NCI-H82 (cell line): ENCODE measurements around the gene GDF7.

Experiments
- DNase-seq: peaks from one replicate; lab custom pipeline; 2025; lab: John Stamatoyannopoulos, UW

The GDF7 gene

DNA sequence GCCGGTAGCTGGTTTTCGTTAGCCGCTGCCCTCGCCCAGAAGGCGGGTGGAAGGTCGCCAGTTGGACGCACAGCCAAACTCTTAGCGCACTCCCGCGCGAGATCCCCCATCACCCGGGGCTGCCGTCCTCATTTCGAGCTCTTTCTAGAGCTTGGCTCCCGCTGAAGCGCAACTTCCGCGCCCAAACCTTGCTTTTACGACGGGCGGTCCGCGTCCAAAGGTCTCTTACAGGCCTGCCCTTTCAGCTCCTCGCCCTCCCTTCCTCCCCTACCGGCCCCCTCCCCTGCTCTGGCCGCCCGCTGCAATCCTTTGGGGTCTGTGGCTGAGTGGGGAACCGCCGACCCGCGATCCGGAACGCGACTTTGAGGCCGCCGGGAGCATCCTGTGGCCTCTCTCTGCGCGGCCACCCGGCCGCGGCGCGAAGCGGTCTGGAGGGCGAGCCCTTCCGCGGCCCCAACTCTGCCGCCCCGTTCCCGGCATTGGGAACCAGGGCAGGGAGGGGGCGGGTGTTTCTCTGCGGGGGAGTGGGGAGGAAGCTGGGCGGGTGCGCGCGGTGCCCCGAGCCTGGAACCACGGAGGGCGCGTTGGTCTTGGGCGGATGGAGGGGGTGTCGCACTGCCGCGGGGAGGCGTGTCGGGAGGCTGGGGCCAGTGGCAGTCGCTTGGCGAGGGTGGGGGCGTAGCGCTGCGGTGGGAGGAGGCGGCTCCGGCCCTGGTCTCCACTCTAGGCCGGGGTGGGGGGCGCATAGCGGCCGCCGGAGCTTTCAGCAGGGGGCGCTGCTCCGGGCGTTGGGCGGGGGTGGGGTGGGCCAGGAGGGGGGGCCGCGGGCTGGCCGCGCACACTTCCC is at the start of gene GDF7:
TSS of gene GDF7 (plus strand) at position 841 of the 847 bp plus-strand sequence. CDS start 96 bp downstream, outside the sequence.
- DNase-seq: peak; percentile 42

DNA sequence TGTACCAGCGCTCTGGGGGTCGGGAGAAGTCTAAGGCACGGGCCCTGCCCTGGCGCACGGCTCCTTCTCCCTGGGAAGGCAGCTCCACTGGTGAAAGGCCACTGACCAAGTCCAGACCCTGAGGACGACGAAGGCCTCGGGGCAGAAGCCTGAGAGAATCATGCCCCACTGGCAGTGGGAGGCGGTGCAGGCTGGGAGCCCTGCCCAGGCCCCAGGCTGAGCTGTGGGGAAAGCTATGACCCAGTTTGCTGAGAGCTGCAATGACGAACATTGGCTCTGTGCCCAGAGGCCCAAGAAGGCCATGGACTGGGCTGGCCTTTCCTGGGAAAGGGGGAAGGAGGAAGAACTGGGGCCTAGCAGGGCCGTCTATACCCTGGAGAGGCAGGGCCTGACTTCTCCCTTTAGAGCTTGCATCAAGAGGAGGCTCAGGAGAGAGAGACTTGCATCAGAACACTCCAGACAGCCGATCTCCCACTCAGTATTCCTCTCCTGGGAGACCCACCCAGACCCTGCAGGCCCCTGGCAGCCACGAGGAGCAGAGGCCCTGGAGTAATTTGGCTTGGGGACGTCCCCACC is 49.0 kb upstream of the GDF7 start:
- peak; percentile 72 for DNase-seq

DNA sequence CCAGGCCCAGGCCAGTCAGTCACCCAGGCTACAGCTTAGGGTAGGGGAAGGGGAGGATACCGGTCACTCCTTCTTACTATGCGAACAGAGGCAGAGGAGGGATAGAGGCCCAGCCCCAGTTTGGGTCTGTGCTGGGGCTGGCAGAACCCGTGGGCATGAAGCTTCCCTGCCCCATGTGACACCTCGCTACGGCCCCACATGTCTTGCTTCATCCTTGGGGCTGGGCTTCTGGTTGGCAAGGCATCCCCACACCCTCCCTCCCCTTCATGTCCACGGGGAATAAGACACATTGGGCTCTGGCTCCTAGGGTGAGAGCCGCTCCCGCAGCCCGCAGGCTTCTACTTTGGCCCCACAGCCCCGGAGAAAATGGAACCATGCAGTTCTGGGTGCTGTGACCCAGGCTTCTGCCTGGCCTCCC is 48.5 kb upstream of the GDF7 start:
- no peak for DNase-seq

DNA sequence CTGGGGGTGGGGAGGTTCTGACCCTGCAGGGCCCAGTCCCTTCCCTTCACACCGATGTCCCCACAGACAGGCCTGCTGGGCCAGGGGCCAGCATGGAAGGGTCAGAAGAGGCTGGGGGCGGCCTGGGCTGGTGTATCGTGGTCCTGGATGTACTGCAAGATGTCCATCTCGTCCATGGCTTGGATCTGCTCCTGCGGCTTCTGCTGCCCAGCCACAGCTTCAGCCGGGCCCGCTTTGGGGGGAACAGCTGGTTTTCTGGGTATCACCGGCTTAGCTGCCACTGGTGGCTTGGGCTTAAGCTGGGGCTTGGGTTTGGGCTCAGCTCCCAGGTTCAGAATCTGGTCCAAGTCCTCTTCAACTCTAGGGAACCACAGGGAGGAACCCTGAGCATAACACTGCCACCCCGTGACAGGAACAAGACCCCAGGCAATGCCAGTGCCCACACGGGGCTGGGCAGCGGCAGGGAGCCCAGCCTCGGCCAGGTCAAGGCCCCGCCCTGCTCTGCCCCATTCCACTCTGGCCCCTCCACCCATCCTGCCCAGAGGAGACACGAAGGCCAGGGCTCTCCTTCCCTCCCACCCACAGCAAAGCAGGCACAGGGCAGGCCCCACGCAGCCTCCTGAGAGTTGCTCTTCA is 47.9 kb upstream of the GDF7 start:
- no peak for DNase-seq

DNA sequence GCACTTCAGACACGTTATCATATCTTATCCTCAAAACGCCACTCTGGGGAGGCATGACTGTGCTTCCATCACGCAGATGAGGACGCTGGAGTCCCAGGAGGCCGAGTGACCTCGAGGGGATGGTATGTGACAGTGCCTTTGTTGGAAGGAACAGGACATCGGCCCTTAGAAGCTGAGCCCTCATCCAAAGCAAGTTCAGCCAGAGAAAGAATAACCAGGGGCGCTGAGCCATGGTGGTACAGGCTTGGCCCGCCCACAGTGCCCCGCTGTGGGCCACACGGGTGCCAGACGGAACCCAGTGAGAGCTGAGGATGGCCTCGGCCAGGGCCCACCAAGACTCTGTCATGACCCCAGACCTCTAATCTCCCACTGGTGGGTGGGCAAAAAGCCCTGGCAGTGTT is 47.3 kb upstream of the GDF7 start:
- no peak for DNase-seq

DNA sequence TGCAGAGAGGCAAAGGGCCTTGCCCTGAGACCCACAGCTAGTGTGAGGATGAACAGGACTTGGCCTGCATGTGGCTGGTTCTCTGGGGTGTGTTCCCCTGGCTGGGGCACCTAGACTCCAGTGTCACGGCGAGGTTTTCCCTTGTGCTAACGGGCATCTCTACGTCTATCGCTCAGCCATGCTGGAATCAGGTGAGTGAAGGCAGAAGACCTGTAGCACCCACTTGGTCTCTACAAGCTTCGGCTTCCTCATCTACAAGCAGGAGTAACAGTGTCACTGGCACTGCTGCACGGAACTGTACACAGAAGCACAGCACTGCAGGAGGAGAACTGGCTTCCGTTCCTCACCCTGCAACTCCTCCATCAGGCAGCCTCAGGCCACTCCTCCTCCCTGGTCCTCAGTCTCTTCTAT is 46.7 kb upstream of the GDF7 start:
- DNase-seq: no peak

DNA sequence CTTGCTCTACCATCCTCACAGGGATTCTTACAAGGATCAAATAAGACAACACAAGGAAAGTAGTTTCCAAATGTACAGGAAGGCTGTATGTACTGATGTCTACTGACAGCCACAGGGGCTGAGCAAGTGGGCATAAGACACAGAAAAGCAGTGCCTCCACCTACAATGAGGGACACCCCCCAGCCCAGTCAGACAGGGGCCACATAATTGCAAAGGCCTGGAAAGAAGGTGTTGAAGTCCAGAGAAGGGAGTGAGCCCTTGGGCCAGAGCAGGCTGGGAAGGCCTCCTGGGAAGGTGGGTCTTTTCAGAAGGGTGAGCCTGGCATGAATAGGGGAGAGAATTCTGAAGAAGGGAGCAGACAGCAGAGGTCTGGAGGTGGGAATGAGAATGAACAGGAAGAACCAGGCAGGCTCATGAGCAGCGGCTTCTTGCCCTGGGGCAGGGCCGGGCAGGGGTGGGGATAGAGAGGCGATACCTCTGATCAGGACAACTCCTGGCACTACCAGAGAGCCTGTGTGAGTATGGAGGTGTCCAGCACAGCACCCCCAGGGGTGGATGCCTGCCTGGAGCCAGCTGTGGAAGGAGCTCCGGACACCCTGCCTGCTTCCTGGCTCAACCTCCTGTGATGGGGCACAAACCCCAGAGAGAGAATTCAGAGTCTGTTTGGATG is 46.1 kb upstream of the GDF7 start:
- no peak for DNase-seq

DNA sequence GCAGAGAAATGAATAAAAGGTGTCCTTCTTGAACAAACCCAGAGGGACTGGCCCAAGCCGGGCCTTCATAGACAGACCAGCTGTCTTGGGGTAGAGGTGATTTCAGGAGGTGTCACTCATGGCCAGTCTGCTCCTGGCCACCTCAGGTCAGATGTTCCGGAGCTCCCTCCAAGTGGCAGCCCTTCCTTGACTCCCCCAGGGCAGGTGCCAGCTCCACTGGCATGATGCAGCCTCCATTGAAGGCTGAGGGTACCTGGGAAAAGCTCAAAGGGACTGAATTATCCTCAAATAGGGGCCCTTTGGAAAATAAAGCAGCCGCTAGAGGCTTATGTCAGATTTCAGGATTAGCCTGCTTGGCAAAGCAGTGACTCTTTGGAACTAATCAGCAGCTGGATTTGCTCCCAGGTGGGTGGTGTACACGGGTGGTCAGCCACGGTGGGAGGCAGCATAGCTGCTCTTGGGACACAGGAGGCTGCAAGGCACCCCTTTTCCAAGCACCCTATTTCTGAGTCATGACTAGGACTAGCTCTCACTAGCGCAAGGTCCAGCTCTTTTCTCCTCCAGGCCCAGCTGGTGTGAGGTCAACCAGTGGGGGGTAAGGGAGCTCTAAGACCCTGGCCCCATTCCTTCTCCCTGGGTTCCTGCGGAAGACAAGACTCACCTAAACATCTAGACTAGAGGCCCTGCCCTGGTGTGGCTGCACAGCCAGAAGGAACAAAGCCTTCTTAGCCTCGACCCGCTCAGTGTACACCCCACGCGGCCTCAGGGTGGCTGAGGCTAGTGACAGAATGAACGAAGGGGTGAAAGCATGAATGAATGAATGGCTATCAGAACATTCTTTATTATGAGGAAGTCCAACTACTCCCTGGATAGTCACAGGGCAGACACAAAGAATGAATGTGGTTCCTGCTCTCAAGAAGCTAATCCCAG is 45.3 kb upstream of the GDF7 start:
- peak; percentile 80 for DNase-seq

DNA sequence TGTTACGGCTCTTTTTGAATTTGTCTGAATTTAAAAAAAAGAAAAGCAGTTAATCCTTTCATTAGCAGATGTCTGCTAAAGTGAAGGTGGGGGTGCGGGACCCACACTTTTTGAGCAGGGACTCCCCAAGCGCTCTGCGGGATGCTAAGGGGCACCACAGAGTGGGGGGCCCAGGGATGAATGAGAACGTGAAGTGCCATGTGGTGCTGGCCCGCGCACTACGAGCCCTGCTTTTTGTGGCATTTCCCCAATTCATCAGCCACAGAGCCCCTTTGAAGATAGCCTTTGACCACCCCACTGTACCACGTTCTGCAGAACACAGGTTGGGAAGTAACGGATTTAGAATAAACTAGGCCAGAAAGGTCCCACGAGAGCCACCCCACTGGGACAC is 44.7 kb upstream of the GDF7 start:
- no peak for DNase-seq

DNA sequence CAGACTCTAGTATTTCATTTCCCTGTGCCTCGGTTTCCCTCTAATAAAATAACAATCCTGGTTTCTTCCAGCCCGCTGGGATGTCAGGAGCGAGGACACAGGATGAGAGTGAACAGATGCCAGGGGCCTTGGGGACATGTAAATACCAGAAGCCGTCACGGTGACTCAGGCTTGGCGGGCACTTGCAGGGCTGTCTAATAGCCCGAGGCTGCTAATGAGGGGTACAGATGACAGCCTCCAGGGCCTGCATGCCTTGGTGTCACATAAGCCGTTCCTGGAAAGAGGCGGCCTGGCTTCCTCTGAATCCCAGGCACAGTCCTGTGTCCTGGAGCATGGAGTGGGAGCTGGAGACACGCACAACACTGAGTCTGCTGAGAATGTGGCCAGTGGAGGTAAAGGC is 44.2 kb upstream of the GDF7 start:
- peak; percentile 94 for DNase-seq

DNA sequence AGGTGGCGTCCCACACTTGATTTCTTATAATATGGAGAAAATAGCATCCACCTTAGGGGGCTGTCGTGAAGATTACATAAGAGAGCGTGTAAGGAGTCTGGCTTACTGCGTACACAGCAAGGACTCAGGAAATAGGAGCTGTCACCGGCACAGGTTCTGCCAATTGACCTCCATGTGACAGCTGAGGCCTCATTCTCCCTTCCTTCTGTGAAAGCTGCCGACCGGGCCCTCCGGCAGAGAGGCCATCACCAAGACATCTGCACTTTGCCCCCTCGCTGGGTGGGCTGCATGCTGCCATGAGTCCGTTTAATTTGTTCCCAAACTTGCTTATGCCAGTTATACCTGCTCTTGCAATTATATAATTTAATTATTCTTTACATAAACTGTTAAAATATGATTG is 43.7 kb upstream of the GDF7 start:
- DNase-seq: peak; percentile 41

DNA sequence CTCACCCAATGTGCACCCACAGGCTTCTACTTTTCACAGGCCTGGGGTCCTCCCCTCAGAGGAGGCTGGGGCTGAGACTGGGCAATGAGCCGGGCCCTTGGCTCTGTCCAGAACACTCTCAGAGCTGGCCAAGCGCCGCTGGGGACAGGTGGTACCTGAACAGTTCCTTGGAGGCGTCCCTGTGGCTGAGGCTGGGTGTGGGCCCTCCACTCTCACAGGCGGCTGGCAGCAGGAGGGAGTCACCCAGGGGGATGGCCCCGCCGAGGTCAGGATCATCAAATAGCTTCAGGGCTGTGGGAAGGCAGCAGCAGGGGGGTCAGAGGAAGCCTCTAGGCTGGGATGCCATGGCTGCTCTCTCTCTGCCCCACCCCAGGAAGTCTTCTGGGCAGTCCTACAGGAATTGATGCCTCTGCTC is 43.2 kb upstream of the GDF7 start:
- no peak for DNase-seq

DNA sequence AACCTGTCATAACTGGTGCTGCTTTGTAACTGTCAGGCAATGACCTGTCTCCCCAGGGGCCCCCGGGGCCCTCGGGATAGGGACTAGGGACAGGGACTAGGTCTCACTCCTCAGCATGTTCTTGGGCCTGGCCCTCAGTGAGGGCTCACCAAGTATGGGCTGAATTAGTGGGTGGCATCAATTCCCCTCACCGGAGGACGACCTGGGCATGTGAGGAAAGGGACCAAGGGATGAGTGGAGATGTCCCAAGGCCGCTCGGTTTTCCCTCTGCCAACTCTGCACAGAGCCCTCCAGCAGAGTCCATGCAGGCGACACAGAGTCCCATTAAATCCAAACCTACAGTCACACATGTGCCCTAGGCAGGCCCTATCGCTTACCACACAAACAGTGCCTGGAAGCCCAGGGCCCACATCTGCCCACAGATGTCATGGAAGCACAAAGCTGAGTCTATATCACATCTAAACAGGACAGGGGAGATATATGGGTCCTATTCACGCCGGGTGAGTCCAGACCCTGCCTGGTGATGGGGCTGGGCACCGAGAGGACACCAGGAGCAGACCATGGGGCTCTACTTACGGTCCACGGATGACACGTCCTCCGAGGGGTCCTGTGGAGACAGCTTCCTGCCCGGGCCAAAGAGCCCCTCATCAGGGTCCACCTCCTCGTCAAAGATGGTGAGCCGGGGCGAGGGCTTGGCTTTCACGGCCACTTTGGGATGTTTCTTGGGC is 42.6 kb upstream of the GDF7 start:
- DNase-seq: no peak

DNA sequence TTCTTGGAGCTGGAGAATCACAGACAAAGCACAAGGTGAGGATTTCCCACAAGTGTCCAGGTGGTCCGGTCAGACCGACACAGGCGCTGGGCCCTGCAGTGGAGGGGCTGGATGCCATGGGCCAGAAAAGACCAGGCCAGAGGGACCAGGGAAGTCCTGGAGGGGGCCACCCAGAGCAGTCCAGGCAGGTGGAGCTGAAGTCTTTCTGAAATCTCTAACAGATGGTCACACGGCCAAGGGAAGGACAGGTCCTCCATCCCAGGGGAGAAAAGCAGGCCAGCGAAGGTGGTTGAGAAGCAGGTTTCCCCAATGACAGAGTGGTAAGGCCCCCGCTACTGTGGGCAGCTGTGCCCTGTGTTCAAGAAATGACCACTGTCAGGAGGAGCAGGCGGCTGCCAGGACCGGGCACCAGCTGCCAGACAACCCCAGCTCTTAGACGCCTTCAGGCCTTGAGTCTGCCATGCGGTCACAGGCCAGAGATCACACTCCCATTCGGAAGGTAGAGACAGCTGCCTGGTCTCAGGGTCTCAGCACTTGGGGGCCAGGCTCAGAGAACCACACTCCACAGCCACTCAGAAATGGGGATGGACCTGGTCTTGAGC is 42.0 kb upstream of the GDF7 start:
- no peak for DNase-seq

DNA sequence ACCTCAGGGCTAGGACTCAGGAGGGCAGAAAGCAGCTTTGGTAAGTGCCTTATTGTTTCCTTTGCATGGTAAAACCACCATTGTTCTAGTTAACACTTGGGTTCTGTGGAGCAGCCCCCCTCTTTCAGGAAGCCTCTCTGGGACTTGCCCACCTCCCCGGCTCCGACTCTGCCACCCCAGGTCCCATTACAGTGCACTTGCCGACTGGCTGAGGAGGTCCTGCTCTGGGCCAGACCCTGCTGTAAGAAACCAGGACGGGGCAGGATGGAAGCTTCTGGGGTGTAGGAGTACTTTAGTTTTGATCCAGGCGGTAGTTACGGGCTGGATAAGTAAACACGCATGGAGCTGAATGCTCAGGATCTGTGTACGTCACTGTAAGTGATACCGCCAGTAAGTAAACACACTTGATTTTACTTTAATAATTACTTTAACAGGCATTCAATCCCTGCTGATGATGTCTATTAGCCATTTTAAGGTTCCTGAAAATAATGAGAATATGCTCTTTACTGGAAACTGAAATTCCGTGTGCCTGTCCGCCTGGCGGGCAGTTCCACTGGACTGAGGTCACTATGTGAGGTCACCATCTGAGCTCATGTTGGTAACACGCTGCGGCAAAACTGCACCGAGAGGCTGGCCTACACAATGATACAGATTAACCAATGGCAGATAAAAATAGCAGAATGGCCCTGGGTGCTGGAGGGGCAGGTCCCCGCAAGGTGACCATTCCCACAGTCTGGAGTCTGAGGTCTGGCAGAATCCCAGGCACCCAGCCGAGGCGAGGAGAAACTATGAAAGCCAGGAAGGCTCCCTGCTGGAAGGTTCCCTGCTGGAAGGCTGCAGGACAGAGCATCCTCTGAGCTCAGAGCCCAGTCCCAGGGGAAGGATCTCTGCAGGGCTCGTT is 41.2 kb upstream of the GDF7 start:
- no peak for DNase-seq

DNA sequence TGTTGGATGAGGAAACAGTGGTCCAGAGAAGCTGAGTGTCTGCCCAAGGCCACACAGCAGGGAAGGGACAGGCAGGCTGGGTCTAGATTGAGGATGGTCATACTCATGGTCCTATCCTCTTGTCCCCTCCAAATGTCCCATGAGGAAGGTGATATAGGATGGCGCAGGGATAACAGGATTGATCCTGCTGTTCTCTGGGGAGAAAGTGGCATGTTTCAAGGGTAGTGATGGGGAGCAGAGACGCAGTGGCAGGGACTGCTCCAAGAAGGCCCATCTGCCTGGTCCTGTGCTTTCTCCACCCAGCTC is 40.6 kb upstream of the GDF7 start:
- DNase-seq: no peak

DNA sequence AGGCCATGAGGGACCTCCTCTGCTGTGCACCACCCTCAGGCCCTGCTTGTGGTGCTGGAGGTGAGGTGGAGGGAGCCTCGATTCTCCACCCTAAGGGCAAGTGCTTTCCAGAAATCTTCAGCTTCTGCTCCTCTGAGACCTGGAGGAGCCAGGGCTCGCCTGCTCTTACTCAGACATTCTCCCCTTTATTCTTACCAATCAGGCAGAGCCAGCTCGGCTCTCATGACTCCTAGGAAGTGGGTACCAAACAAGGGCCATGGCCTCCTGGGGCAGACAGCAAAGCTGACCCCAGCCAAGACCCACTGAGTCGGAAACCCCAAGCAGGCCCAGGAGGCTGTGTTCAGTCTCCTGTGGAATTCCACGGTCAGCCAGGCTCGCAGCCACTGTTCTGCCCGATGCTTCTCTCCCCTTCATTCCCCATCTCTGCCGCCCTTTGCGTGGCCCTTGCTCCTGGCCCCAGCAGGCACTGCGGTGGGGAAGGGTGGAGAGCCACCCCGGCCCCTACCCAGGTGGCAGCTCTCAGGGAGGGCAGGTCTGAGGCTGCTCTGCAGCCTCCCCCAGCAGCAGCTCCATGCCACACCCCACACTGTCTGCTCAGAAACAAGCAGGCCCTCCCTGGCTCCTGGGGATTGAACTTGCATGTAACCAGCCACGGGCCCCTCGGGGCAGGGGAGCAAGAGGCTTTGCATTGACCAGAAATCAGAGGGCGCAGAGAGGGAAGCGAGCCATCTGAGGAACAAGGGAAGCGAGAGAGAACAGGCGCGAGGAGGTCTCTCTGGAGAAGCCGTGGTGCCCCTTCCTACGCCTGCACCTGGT is 40.0 kb upstream of the GDF7 start:
- DNase-seq: no peak

DNA sequence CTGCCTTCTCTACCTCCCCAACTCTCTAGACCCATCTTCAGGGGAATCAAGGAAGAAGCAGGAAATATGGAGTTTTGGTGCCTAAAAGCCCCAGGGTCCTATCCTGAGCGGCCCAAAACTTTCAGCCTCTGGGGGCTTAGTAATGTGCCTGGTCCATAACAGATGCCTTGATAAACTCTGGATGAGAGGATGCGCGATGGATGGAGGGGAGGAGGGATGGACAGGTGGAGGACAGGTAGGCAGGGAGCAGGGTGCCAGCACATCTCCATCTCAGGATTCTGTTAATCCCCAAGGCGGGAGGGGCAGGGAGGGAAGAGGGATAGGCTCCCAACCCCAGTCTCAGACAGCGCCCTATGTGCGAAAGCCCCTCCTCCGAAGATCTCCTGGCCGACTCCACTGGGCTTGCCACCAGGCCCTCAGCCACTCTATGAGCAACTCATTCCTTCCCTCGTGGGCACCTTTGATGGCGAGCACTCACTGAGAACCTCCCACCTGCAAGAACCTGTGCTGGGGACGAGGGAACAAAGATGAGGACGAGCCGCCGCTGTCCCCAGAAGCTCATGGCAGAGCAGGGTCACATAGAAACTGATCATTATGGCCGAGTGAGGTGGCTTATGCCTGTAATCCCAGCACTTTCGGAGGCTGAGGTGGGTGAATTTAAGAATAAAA is 39.1 kb upstream of the GDF7 start:
- no peak for DNase-seq
